ENCODE measurements around the gene PRR14.

DNA sequence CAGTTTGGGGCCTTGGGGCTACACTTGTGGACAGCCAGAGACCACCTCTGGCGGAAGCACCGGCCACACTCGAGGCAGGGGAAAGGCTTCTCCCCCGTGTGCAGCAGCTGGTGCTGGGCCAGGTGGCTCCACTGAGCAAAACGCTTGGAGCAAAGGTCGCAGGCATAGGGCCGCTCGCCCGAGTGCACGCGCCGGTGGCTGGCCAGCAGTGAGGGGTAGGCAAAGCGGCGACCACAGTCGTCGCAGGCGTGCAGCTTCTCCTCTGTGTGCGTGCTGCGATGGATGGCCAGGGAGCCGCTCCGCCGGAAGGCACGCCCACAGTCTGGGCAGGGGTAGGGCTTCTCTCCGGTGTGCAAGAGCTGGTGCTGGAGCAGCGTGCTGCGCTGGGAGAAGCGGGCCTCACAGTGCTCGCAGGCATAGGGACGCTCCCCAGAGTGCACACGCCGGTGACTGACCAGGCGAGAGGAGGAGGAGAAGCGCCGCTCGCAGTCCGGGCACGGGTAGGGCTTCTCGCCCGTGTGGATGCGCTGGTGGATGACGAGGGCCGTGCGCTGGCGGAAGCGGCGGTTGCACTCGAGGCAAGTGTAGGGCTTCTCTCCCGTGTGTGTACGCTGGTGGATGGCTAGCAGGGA, 46.3 kb upstream of the PRR14 start:
- TF ChIP-seq, protein P1, sequence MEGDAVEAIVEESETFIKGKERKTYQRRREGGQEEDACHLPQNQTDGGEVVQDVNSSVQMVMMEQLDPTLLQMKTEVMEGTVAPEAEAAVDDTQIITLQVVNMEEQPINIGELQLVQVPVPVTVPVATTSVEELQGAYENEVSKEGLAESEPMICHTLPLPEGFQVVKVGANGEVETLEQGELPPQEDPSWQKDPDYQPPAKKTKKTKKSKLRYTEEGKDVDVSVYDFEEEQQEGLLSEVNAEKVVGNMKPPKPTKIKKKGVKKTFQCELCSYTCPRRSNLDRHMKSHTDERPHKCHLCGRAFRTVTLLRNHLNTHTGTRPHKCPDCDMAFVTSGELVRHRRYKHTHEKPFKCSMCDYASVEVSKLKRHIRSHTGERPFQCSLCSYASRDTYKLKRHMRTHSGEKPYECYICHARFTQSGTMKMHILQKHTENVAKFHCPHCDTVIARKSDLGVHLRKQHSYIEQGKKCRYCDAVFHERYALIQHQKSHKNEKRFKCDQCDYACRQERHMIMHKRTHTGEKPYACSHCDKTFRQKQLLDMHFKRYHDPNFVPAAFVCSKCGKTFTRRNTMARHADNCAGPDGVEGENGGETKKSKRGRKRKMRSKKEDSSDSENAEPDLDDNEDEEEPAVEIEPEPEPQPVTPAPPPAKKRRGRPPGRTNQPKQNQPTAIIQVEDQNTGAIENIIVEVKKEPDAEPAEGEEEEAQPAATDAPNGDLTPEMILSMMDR (IDR thresholded peaks at IDR 0.05), result no peak
- no peak for TF ChIP-seq POLR2A (IDR thresholded peaks at IDR 0.05)

All from adrenal gland (tissue), 5 donors.